ENCODE data around the gene MLF1.
"Not testable (repeated sequence)": the region's sequence is repeated elsewhere in the genome, so short reads cannot be mapped to it uniquely, and the experiment has no call there.

Gene MLF1, protein sequence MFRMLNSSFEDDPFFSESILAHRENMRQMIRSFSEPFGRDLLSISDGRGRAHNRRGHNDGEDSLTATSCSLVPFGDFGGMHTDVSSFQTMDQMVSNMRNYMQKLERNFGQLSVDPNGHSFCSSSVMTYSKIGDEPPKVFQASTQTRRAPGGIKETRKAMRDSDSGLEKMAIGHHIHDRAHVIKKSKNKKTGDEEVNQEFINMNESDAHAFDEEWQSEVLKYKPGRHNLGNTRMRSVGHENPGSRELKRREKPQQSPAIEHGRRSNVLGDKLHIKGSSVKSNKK

DNA sequence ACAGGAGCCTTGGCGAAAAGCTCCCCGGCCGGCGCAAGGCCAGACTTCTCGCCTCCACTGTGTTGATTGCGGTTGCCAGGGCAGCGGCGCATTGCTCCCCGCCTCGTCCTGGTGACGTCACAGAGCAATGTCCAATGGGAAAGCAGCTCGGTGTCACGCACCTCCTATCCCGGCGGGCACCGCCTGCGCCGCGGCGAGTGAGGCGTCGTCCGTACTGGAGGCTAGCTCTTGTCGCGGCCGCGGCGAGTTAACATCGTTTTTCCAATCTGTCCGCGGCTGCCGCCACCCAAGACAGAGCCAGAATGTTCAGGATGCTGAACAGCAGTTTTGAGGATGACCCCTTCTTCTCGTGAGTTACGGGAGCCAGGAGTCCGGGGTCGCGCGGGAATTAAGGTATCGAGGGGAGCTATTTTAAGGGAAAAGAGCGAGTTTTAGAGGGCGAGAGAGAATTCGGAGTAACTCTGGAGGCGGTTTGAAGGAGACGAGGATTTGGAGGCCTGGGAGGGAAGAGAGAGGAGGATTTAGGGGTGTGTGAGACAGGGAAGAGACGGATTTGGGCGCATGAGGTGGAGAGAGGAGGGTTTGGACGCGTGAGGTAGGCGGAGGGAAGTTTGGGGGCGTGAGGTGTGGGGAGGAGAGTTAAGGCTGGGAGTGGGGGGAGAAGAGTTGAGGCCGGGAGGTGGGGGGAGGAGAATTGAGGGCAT, at the start of gene MLF1:
Gene MLF1, plus strand, starts transcription at position 196 of the 704 bp plus-strand sequence. Its CDS starts 107 bp downstream, at position 303.
- H3K4me3 ChIP-seq (ENCODE audit: low read depth, low read length): peak within 1 kb of the TSS; percentile 61

DNA sequence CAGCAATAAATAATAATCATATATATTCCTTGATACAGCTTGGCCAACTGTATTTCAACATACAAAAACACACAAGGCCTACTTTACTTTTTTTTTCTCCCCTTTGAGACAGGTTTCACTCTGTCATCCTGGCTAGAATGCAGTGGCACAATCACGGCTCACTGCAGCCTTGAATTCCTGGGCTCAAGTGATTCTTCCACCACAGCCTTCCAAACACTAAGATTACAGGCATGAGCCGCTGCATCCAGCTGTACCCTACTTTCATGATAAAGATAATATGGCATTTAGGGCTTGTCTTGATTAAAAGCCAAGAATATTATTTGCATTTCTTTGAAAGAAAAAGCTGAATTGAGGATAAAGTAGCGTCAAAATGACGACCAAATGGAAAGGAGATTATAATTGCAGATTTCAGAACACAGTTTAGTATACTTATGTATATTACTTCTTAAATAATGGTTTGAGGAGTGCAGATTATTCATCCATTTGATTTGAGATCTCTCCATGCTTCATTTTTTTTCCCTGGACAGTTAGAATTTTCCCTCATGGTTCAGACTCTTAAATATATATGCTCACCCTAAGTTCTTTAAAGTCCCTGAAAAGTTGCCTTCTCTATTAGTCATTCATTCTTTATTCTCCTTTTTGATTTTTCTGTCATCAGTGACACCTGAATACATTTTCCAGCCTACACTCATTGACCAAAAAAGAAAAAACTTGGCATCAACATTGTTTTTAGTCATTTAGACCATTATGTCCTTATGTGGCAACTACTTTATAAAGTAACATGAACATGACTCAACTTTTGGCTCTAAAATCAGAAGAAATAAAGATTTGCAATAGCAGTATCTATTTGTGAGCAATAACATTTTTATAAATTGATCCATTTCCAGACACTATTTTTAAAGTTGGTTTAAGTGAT, 48.5 kb upstream of the MLF1 start:
- no peak overlapping the region for H3K4me3 ChIP-seq (ENCODE audit: low read depth, low read length)

DNA sequence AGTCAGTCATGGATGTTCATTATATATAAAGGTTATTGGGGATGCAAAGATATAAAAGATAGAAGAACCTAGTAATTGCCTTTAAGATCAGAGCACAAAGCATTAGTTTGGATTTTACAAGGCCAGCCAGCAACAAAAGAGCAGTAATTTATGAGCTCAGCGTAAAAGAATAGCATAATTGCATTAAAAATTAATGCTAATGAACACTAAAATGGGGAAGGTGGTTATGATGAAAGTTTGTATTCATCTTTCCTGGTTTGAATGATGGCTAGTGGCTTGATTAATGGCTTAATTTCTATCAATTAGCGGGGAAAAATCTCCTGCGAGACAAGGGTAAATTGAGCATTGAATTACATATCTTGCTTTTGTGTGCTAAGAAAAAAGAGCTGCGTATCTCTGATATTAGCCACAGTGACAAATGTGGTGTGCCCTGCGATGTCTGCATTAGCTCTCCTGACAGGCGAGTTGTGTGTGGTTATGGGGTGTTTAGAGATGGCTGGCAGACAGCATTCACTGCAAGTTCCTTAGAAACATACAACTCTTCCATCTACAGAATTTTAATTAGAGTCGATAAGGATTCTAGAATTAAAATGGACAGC, 42.8 kb upstream of the MLF1 start:
- no peak overlapping the region for H3K4me3 ChIP-seq (ENCODE audit: low read depth, low read length)

DNA sequence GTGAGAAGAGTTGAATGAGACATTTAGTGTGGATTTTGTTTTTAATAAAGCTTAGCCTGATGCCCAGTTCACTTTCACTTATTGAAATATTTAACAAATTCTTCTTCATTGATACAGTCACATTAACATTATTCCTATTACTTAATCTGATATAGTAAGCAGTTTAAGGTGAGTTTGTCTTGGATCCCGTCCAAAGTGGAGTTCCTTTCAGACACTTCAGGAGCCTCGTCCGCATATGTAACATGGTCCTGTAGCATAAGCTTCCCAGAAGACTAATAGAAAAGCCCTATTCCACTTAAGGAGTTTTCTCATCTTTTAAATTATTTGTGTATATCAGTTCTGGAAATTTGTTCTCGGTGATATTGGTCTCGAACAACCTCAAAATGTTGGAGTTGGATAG, 39.7 kb upstream of the MLF1 start:
- no peak overlapping the region for H3K4me3 ChIP-seq (ENCODE audit: low read depth, low read length)

DNA sequence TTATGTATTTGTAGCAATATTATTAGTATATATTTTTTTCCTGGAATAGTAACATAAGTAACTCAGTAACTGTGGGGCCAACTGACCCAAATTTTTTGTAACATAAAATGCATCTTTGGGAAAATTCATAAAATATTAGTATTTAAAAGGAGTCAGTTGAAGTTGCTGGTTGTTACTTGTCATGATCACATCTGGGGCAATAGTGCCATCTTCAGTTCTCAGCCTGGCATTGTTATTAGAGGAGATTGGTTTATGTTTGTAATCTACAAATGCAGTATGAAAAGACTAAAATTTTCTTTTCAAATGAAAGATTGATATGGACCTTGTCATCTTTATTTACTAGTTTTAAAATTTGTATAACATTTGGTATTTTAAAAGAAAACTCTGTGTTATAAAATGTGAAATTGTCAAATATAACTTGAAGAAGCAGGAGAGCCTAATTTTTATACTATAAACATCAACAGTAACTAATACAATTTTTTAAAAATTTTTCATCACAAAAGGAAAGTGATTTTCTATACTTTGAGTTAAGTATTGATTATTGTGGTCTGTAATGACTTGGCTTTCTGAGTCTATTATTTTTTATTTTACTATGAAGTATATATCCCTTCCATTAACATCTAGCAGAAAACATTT, 38.8 kb upstream of the MLF1 start:
- H3K4me3 ChIP-seq (ENCODE audit: low read depth, low read length): no peak overlapping the region

DNA sequence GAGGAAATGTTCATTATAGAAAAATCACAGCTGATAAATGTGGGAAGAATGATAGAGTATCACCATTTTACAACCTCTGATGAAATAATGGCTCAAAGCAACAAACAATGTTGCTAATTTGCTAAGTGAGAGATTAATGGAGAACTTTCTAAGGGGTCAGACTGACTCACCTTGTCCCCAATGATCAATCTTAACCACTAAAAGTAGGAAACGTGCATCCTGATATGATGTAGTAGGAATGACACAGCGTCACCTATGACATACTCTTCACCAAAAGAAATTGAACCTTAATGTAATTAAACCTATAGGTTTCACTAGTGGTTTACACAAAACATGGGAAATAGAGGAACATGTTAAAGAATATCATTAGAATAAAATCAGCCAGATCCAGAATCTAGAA, 35.1 kb upstream of the MLF1 start:
- no peak overlapping the region for H3K4me3 ChIP-seq (ENCODE audit: low read depth, low read length)

DNA sequence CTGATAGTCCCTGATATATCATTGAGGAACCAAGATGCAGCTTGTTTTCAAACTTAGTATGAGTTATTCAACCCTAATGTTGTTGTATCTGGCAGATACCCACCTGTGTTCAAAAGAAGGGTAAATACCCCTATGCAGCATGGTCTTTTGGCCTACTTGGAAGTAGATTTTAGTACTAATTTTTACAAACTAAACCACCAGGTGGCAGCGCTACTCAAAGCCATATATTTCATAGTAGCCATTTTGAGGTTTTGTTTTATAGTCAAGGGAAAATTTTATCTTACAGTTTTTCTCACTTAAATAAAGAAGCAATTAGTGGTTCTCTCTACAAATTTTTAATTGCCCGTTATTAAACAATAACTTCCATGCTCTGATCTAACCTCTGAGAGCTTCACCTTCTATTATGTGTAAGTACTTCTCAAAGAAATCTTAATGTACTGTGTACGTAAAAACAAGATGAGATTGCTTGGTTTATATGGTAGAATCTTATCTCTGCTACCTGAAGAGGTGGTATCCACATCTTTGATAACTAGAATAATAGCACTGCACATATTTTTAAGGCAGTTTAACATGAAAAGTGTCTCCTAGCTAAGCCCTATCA, 31.5 kb upstream of the MLF1 start:
- H3K4me3 ChIP-seq (ENCODE audit: low read depth, low read length): no peak overlapping the region

DNA sequence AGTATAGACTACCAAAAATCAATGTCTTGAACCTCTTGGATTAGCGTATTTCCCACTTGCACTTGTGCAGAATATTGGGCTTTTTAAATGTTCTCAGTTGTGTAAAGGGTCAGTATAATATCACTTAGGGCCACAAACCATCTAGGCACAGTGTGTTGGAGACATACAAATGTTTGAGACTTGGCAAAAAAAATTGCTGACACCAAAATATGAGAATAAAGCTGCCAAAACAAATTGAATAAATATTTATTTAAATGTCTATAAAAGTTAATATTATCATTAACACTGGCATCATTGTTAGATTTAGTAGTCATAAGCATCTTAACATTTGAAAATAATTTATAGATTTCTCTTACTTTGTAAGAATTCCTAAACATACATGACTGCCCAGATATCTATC, 30.9 kb upstream of the MLF1 start:
- no peak overlapping the region for H3K4me3 ChIP-seq (ENCODE audit: low read depth, low read length)

DNA sequence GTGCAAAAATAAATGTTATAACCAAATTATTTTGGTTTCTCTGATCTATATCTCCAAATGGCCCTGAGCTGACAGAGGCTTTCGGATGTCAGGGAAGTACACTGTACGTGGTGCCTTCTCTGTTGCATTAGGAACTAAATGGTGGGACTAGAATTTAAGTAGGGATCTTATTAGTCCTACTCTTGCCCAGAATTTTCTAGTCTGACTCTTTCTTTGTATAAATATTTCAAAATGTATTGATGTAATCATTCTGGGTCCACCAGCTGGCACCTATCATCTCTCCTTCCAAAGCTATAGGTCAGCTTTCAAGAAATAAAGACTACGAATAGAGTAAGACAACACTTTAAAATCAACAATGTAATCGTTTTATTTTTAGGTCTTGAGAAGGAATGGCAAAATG, 22.3 kb upstream of the MLF1 start:
- no peak overlapping the region for H3K4me3 ChIP-seq (ENCODE audit: low read depth, low read length)

DNA sequence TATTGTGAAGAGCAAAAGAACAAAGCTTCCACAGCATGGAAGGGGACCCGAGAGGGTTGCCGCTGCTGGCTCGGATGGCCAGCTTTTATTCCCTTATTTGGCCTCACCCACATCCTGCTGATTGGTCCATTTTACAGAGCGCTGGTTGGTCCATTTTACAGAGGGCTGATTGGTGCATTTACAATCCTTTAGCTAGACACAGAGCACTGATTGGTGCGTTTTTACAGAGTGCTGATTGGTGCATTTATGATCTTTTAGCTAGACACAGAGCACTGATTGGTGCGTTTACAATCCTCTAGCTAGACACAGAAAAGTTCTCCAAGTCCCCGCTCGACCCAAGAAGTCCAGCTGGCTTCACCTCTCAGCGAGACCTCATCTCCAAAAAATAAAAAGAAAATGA, 21.1 kb upstream of the MLF1 start:
- H3K4me3 ChIP-seq (ENCODE audit: low read depth, low read length): not testable (repeated sequence)

DNA sequence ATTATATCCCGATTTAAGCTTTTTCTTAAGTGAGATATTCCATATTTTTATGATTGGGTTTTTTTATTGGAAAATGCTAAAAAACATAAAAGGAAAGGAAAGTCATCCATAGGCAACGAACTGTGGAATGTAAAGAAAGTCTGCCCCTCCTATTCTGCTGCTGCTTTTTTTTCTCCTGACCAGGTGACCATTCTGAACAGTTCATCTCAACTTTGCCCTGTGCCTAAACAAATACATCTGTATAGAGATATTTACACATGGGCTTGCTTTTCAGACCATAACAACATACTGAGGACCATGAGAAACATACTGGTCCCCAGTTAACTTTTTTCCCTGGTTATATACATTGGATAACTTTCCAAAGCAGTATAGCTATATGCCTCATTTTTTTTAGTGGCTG, 18.9 kb upstream of the MLF1 start:
- H3K4me3 ChIP-seq (ENCODE audit: low read depth, low read length): no peak overlapping the region

DNA sequence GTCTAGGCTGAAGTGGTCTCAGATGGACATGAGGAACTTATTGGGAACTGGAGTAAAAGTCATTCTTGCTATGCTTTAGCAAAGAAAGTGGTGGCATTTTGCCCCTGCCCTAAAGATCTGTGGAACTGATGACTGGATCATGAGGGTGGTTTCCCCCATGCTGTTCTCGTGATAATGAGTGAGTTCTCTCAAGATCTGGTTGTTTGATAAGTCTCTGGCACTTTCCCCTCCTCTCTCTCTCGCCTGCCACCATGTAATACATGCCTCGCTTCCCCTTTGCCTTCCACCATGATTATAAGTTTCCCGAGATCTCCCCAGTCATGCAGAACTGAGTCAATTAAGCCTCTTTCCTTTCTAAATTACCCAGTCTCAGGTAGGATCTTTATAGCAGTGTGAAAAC, 11.5 kb upstream of the MLF1 start:
- no peak overlapping the region for H3K4me3 ChIP-seq (ENCODE audit: low read depth, low read length)

DNA sequence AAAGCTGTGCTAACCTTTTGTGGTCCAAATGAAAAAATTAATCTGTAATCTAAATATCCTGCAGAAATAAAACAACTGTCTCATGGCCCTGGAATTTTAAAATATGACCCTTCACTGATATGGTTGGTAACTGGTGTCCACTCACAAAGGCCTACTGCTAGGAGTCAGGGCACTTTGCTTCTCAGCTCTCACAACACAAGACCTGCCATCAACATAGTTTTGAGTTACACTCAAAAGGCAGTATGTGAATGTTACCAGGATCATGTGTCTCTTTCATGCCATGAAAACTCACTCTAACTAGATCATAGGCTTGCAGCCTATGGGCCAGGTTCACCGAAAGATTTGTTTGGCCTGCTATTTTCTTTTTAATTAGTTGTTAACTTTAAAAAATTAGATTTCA, 10.0 kb upstream of the MLF1 start:
- H3K4me3 ChIP-seq (ENCODE audit: low read depth, low read length): no peak overlapping the region

DNA sequence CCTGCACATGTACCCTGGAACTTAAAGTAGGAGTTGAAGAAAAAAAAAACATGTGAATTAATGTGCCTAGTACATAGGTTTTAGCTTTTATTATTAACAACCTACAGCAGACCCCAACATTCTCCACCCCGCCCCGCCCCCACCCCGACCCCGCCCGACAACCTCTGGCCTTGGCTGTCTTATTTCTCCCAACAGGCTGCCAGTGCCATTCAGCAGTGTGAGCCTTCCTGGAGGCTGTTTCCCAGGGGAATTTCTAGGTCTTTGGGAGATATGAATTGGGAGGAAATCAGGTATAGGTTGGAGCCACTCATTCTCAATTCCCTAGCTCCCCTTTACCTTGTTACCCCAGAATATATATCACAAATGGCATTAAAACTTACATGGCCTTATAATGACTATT, 8.3 kb upstream of the MLF1 start:
- H3K4me3 ChIP-seq (ENCODE audit: low read depth, low read length): no peak overlapping the region

DNA sequence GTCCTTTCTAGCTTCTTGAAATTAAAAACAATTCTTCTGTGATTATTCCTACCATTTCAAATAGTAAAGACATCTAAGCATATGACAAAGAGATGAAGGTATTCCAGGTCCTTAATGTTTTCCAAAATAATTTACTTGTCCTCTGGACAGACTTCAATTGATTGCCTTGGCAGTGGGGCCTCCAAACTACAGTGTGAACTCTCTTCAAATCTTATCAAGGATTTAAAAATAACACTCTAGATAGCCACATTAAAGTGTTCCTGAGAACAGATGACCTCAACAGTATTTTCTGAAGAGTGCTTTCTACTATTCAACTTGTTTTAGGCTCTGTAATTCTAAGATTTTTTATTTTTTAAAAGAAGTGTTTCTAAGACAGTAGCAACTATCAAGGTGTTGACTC, 7.9 kb upstream of the MLF1 start:
- H3K4me3 ChIP-seq (ENCODE audit: low read depth, low read length): no peak overlapping the region

DNA sequence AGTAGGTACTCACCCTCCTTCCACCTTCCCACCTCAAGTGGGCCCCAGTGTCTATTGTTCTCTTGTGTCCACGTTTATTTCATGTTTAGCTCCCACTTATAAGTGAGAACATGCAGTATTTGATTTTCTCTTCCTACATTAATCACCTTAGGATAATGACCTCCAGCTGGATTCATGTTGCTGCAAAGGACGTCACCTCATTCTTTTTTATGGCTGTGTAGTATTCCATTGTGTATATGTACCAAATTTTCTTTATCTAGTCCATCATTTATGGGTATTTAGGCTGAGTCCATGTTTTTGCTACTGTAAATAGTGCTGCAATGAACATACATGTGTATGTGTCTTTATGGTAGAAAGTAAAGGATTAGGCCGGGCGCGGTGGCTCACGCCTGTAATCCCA, 5.9 kb upstream of the MLF1 start:
- H3K4me3 ChIP-seq (ENCODE audit: low read depth, low read length): no peak overlapping the region

DNA sequence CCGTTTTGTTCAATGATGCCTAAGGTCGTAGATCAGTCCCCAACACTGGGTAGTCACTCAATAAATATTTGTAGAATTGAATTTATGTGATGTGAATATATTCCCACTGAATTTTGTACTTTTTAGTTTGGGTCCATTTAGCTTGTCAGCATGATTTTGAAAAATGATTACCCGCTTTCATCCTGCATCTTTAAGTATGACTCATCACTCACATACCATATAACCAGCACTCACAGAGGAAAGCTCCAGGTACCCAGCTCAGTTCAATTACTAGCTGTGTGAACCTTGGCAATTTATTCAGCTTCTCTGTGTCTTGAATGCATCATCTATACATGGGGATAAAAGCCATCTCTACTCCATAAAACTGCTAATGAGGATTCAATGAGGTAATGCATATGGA, 2.2 kb upstream of the MLF1 start:
- H3K4me3 ChIP-seq (ENCODE audit: low read depth, low read length): no peak overlapping the region

DNA sequence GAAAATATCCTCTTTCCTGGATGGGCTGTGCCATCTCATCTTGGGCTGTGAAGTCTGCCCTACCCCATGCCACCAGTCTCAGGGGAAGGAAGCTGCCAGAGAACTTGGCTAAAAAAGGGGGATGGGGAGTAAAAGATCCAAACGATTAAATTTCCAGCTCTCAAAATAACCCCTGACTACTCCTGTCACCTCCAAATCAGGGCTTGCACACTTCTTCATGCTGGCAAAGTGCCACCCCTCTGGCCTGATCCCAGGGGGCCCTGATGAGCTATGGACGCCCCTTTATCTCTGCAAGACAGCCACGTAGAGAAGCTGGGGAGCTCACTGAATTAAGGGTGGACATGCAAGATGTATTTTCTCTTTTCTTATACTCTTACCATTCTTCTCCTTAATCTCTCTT, 1.2 kb upstream of the MLF1 start:
- no peak overlapping the region for H3K4me3 ChIP-seq (ENCODE audit: low read depth, low read length)

DNA sequence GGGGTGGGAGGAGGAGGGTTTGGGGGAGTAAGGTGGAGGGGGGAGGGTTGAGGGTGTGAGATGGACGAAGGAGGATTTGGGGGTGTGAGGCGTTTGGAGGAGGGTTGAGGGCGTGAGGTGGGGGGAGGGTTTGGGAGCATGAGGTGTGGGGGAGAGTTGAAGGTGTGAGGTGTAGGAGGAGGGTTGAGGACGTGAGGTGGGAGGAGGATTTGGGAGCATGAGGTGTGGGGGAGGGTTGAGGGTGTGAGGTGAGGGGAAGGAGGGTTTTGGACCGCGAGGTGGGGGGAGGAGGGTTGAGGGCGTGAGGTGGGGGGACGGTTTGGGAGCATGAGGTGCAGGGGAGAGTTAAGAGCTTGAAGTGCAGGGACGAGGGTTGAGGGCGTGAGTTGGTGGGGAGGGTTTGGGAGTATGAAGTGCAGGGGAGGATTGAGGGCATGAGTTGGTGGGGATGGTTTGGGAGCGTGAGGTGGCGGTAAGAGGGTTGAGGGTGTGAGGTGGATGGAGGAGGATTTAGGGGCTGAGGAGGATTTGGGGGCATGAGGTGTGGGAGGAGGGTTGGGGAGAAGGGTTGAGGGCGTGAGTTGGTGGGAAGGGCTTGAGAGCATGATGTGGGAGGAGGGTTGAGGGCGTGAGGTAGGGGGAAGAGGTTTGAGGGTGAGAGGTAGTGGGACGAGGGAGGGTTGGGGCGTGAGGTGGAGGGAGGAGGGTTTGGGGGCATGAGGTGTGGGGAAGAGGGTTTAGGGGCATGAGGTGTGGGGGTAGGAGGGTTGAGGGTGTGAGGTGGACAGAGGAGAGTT, 1.2 kb downstream of the MLF1 start:
- H3K4me3 ChIP-seq (ENCODE audit: low read depth, low read length): no peak overlapping the region

DNA sequence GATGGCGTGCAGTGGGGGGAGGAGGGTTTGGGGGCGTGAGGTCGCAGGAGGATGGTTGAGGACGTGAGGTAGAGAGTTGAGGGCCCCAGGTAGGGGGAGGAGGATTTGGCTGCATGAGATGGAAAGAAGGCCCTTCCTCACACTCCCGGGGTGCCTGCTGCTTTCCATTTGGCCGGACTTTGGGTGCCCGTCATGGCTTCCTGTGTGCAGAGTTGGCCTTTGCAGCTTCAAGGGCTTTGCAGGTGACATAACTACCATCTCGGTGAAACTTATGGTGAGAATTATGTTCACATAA, 1.7 kb downstream of the MLF1 start:
- no peak overlapping the region for H3K4me3 ChIP-seq (ENCODE audit: low read depth, low read length)
